Keratinocyte (primary cell): Measurements from ENCODE around the gene PHIP. TPM values are rescaled to one million over a fixed set of nuclear protein-coding genes. Genes with fewer than 3 reads are reported as not detected.

ENCODE experiments used
- DNase-seq: peaks from one replicate; pipeline ENCODE4 v3.0.0-alpha.2; 2011; ENCODE audit warnings: low read depth, missing footprints, low spot score
- FAIRE-seq: peaks from 2 replicates; lab custom pipeline; 2011; peaks lifted over from hg19 to GRCh38; lab: Jason Lieb, UNC
- H2AFZ ChIP-seq: 2 replicates; pipeline ENCODE4 v1.6.0; 2012; ENCODE audit warnings: low read length, control low read depth, inconsistent platforms; ENCODE audit not compliant: control insufficient read depth
- H3K27ac ChIP-seq: 2 replicates; pipeline ENCODE4 v1.5.1; 2011; ENCODE audit warnings: low read length; ENCODE audit not compliant: control insufficient read depth, insufficient read depth
- H3K27me3 ChIP-seq: 3 replicates; pipeline ENCODE4 v1.6.0; 2011; ENCODE audit warnings: low read length; ENCODE audit not compliant: control insufficient read depth, insufficient read depth; ENCODE audit errors: extremely low read depth
- H3K36me3 ChIP-seq, 2 experiments: 2 replicates in 1 of 2; 3 replicates in 1 of 2; pipeline ENCODE4 v1.5.1; 2011; ENCODE audit warnings: low read length in 2 of 2, mild to moderate bottlenecking in 1 of 2; ENCODE audit not compliant: control insufficient read depth in 2 of 2, insufficient read depth in 2 of 2; ENCODE audit errors: extremely low read depth in 1 of 2
- H3K4me1 ChIP-seq: 3 replicates; pipeline ENCODE4 v1.5.1; 2011; ENCODE audit warnings: low read length; ENCODE audit not compliant: control insufficient read depth, insufficient read depth; ENCODE audit errors: extremely low read depth
- H3K4me2 ChIP-seq: 3 replicates; pipeline ENCODE4 v1.6.0; 2011; ENCODE audit warnings: low read depth, low read length; ENCODE audit not compliant: control insufficient read depth, insufficient read depth; ENCODE audit errors: extremely low read depth
- H3K4me3 ChIP-seq, 3 experiments: fragments of 200-600 bp in 1 of 3; sonication (generic) in 1 of 3; 2 replicates in 2 of 3; 3 replicates in 1 of 3; pipeline ENCODE4 v1.5.1; 2011 to 2016; ENCODE audit warnings: low read length in 3 of 3, mild to moderate bottlenecking in 3 of 3, control low read depth in 2 of 3, inconsistent platforms in 1 of 3, low read depth in 1 of 3, mixed read lengths in 1 of 3, mixed run types in 1 of 3, moderate library complexity in 1 of 3; ENCODE audit not compliant: control insufficient read depth in 2 of 3, insufficient read depth in 2 of 3; ENCODE audit errors: extremely low read depth in 1 of 3
- H3K79me2 ChIP-seq: 2 replicates; pipeline ENCODE4 v1.6.0; 2012; ENCODE audit warnings: low read length; ENCODE audit not compliant: control insufficient read depth, insufficient read depth
- H3K9ac ChIP-seq: 3 replicates; pipeline ENCODE4 v1.6.0; 2011; ENCODE audit warnings: low read length; ENCODE audit not compliant: control insufficient read depth, insufficient read depth; ENCODE audit errors: extremely low read depth
- H3K9me1 ChIP-seq: 3 replicates; pipeline ENCODE4 v1.6.0; 2011; ENCODE audit warnings: low read length; ENCODE audit not compliant: control insufficient read depth, insufficient read depth; ENCODE audit errors: extremely low read depth
- H3K9me3 ChIP-seq: 2 replicates; pipeline ENCODE4 v1.5.1; 2012; ENCODE audit warnings: low read depth, low read length; ENCODE audit not compliant: control insufficient read depth
- H4K20me1 ChIP-seq: 3 replicates; pipeline ENCODE4 v1.6.0; 2011; ENCODE audit warnings: low read length; ENCODE audit not compliant: control insufficient read depth, insufficient read depth; ENCODE audit errors: extremely low read depth
- EZH2 ChIP-seq: IDR thresholded peaks from one replicate; pipeline ENCODE4 v1.6.1; 2012; ENCODE audit warnings: inconsistent platforms, mild to moderate bottlenecking, low read length, moderate library complexity
- dilution Hi-C: fragments of 300-500 bp; cut with MboI; formaldehyde crosslinking; loops from one replicate; pipeline ENCODE4 v1.7.0; 2020; ENCODE audit warnings: low sequenced_read_pairs; ENCODE audit not compliant: extremely low pct_ligation_motif_present
- polyA plus RNA-seq, 5 experiments: library from polyadenylated mRNA; depleted of rRNA in 3 of 5; stranded (reverse) in 3 of 5; stranded (forward) in 1 of 5; unstranded in 1 of 5; fragments of >200 nt; gene quantifications; 1 replicate in 1 of 5; 2 replicates in 3 of 5; 3 replicates in 1 of 5; pipeline versions ENCODE4 v1.2.1 to v1.2.3, GENCODE V29; 2011 to 2012; ENCODE audit warnings: missing spikeins in 2 of 5, low read depth in 1 of 5, low replicate concordance in 1 of 5
- TF ChIP-seq, protein P1 (sequence below), 3 experiments: IDR thresholded peaks in 1 of 3; conservative IDR thresholded peaks in 1 of 3; optimal IDR thresholded peaks in 1 of 3; 2 replicates in 2 of 3; 3 replicates in 1 of 3; pipeline versions ENCODE3 to v1.5.1; 2011; ENCODE audit warnings: low read length in 3 of 3, mild to moderate bottlenecking in 3 of 3, moderate library complexity in 2 of 3, control low read depth in 1 of 3, inconsistent platforms in 1 of 3; ENCODE audit not compliant: insufficient read depth in 2 of 3; ENCODE audit errors: extremely low read depth in 1 of 3

The PHIP gene
- polyA plus RNA-seq, 1 donor (not counting 4 experiments of a cell fraction or from before 2014, with no cell fraction given), result 7.9 TPM

DNA sequence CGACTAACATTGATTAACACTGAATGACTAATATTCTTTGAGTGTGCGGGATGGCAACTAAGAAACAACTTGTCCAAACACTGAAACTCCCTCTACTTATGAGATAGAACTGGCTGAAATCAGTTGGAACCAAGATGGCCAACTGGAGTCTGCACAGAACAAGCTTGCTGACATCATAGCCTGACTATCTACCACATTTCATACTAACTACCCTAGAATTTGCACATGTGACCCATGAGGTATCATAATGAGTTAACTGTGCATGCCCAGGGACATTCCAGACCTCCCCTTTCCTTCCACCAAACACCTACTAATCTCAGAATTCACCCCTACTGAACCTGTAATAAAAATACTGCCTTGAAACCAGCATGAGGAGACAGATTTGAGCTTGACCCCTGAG, 43.2 kb downstream of the PHIP start:
- peak; percentile 49 for FAIRE-seq
- H3K9me3 ChIP-seq, result no peaks in the 10 kb centered on the region
- H3K79me2 ChIP-seq, result peaks cover 11% of the 10 kb centered on the region
- H3K27me3 ChIP-seq, result no peaks in the 10 kb centered on the region
- H3K4me2 ChIP-seq, result no peak overlapping the region
- no peak overlapping the region for H2AFZ ChIP-seq
- H3K36me3 ChIP-seq, result no peaks in the 10 kb centered on the region
- H4K20me1 ChIP-seq, result no peaks in the 10 kb centered on the region
- no peaks in the 10 kb centered on the region for H3K9me1 ChIP-seq
- H3K4me1 ChIP-seq, result peaks cover 4% of the 10 kb centered on the region
- H3K9ac ChIP-seq, result no peak overlapping the region
- TF ChIP-seq EZH2, result no peak
- TF ChIP-seq, protein P1, sequence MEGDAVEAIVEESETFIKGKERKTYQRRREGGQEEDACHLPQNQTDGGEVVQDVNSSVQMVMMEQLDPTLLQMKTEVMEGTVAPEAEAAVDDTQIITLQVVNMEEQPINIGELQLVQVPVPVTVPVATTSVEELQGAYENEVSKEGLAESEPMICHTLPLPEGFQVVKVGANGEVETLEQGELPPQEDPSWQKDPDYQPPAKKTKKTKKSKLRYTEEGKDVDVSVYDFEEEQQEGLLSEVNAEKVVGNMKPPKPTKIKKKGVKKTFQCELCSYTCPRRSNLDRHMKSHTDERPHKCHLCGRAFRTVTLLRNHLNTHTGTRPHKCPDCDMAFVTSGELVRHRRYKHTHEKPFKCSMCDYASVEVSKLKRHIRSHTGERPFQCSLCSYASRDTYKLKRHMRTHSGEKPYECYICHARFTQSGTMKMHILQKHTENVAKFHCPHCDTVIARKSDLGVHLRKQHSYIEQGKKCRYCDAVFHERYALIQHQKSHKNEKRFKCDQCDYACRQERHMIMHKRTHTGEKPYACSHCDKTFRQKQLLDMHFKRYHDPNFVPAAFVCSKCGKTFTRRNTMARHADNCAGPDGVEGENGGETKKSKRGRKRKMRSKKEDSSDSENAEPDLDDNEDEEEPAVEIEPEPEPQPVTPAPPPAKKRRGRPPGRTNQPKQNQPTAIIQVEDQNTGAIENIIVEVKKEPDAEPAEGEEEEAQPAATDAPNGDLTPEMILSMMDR (optimal IDR thresholded peaks at IDR 0.05 in 1 of 3, IDR thresholded peaks at IDR 0.05 in 1 of 3, conservative IDR thresholded peaks at IDR 0.05 in 1 of 3; ENCODE audit: extremely low read depth in 1 of 3, insufficient read depth in 2 of 3, low read length in 3 of 3), result no peak
- no peak overlapping the region for H3K4me3 ChIP-seq
- H3K27ac ChIP-seq, result no peak overlapping the region
- DNase-seq, result peak; percentile 9
- dilution Hi-C loops, result no loop called here

DNA sequence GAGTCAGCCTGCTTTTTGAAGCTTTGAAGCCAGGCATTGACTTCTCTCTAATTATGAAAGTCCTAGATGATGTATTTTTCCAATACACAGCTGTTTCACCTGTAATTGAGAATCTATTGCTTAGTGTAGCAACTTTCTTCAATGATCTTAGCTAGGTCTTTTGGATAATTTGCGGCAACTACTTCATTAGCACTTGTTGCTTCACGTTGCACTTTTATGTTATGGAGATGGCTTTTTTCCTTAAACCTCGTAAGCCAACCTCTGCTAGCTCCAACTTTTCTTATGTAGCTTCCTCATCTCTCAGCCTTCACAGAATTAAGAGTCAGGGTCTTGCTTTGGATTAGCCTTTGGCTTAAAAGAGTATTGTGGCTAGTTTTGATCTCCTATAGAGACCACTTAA, 44.8 kb downstream of the PHIP start:
- Histone ChIP-seq H3K9me3 (no peaks in the 10 kb centered on the region), H3K36me3 (no peaks in the 10 kb centered on the region), H3K4me1 (peaks cover 4% of the 10 kb centered on the region), H3K79me2 (peaks cover 11% of the 10 kb centered on the region), H3K9ac (no peak overlapping the region), H3K4me2 (no peak overlapping the region), H3K27ac (no peak overlapping the region), H4K20me1 (no peaks in the 10 kb centered on the region), H3K4me3 (no peak overlapping the region), H2AFZ (no peak overlapping the region), H3K9me1 (no peaks in the 10 kb centered on the region), H3K27me3 (no peaks in the 10 kb centered on the region)
- dilution Hi-C loops, result no loop called here
- FAIRE-seq, result no peak
- TF ChIP-seq, protein P1 (optimal IDR thresholded peaks at IDR 0.05 in 1 of 3, IDR thresholded peaks at IDR 0.05 in 1 of 3, conservative IDR thresholded peaks at IDR 0.05 in 1 of 3; ENCODE audit: extremely low read depth in 1 of 3, insufficient read depth in 2 of 3, low read length in 3 of 3), result no peak
- TF ChIP-seq EZH2, result no peak
- no peak for DNase-seq
